ENCODE measurements around the gene MYO15B. TPM values are rescaled to one million over a fixed set of nuclear protein-coding genes. Genes with fewer than 3 reads are reported as not detected.

Gene MYO15B
- total RNA-seq, 1 experiment from 2014 or later: 30.3 TPM

DNA sequence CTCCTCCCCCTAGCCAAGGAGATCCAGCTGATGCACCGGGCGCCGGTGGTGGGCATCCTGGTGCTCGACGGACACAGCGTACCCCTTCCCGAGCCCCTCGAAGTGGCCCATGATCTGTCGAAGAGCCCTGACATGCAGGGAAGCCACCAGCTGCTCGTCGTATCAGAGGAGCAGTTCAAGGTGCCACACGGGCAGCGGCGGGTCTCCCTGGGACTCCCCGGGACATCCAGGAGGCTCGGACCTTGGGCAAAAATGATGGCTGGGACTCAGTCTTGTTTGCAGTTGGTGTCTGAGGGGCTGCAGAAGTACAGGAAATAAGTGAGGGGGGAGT, 15.8 kb upstream of the MYO15B start:
- RAD21 ChIA-PET (ENCODE audit: low non-redundant PET in 1 of 2, low total read pairs in 2 of 2, uncharacterized antibody in 2 of 2, unreplicated experiment in 2 of 2): interaction anchor here in 1 of 2 experiments (0.7 kb wide), 1 partner anchor 129 kb away, joined by 3 read pairs; no protein-coding TSS in a partner anchor
- Histone ChIP-seq H3K9me3 (ENCODE audit: control insufficient read depth in 1 of 2, insufficient read depth in 1 of 2, low read depth in 1 of 2, low read length in 2 of 2) (no peaks in the 10 kb centered on the region), H3K4me3 (replicated peaks in 1 of 2; ENCODE audit: low read depth in 1 of 2, low read length in 2 of 2) (no peak overlapping the region), H3K36me3 (ENCODE audit: control insufficient read depth in 1 of 2, insufficient read depth in 2 of 2, low read length in 2 of 2) (peaks cover 11 to 12% of the 10 kb centered on the region in 2 experiments; a peak in 3 of 4 replicates), H3K9ac (ENCODE audit: low read length) (no peak overlapping the region), H2AFZ (ENCODE audit: low read depth, low read length, poor library complexity, severe bottlenecking) (no peak overlapping the region), H4K20me1 (ENCODE audit: insufficient read depth) (no peaks in the 10 kb centered on the region), H3K79me2 (ENCODE audit: insufficient read depth, low read length) (no peaks in the 10 kb centered on the region), H3K27me3 (ENCODE audit: insufficient read depth, low read length) (no peaks in the 10 kb centered on the region), H3K27ac (ENCODE audit: low read depth, low read length) (no peak overlapping the region), H3K4me2 (ENCODE audit: low read length) (no peak overlapping the region), H3K9me2 (ENCODE audit: insufficient read depth) (no peaks in the 10 kb centered on the region), H3K4me1 (ENCODE audit: control insufficient read depth in 1 of 2, insufficient read depth in 2 of 2, low read length in 2 of 2) (no peaks in the 10 kb centered on the region)
- ATAC-seq (no peak), DNase-seq (ENCODE audit: low read depth, low spot score) (no peak)
- TF ChIP-seq TCF7L2 (IDR thresholded peaks at IDR 0.05; ENCODE audit: borderline replicate concordance, extremely low read depth, insufficient read depth, insufficient read length) (no peak), SRF (IDR thresholded peaks at IDR 0.05; ENCODE audit: low read depth) (no peak), FOSL1 (IDR thresholded peaks at IDR 0.05; ENCODE audit: low read depth) (no peak), SIN3A (IDR thresholded peaks at IDR 0.05; ENCODE audit: low read depth) (no peak), CBX3 (IDR thresholded peaks at IDR 0.05; ENCODE audit: low read depth) (no peak), POLR2A (IDR thresholded peaks at IDR 0.05; ENCODE audit: borderline replicate concordance, extremely low read depth, insufficient read depth, insufficient read length) (no peak), YY1 (IDR thresholded peaks at IDR 0.05; ENCODE audit: extremely low read depth, insufficient replicate concordance, low read depth, low read length) (no peak), EZH2phosphoT487 (IDR thresholded peaks at IDR 0.05; ENCODE audit: borderline replicate concordance) (no peak), EZH2 (IDR thresholded peaks at IDR 0.05) (no peak), ZFX (IDR thresholded peaks at IDR 0.05) (no peak), ELF1 (IDR thresholded peaks at IDR 0.05; ENCODE audit: borderline replicate concordance, low read depth) (no peak), JUND (IDR thresholded peaks at IDR 0.05) (no peak), SP1 (IDR thresholded peaks at IDR 0.05; ENCODE audit: low read depth) (no peak), RAD21 (IDR thresholded peaks at IDR 0.05; ENCODE audit: low read depth) (no peak), POLR2AphosphoS5 (IDR thresholded peaks at IDR 0.05; ENCODE audit: low read depth, low read length) (no peak), CEBPB (IDR thresholded peaks at IDR 0.05; ENCODE audit: low read depth) (no peak)
- TF ChIP-seq, protein P1, sequence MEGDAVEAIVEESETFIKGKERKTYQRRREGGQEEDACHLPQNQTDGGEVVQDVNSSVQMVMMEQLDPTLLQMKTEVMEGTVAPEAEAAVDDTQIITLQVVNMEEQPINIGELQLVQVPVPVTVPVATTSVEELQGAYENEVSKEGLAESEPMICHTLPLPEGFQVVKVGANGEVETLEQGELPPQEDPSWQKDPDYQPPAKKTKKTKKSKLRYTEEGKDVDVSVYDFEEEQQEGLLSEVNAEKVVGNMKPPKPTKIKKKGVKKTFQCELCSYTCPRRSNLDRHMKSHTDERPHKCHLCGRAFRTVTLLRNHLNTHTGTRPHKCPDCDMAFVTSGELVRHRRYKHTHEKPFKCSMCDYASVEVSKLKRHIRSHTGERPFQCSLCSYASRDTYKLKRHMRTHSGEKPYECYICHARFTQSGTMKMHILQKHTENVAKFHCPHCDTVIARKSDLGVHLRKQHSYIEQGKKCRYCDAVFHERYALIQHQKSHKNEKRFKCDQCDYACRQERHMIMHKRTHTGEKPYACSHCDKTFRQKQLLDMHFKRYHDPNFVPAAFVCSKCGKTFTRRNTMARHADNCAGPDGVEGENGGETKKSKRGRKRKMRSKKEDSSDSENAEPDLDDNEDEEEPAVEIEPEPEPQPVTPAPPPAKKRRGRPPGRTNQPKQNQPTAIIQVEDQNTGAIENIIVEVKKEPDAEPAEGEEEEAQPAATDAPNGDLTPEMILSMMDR (IDR thresholded peaks at IDR 0.05 in 2 of 3, conservative IDR thresholded peaks at IDR 0.05 in 1 of 3; ENCODE audit: borderline replicate concordance in 1 of 3, insufficient read depth in 1 of 3, low read depth in 2 of 3, low read length in 2 of 3): no peak
- TF ChIP-seq, protein P2, sequence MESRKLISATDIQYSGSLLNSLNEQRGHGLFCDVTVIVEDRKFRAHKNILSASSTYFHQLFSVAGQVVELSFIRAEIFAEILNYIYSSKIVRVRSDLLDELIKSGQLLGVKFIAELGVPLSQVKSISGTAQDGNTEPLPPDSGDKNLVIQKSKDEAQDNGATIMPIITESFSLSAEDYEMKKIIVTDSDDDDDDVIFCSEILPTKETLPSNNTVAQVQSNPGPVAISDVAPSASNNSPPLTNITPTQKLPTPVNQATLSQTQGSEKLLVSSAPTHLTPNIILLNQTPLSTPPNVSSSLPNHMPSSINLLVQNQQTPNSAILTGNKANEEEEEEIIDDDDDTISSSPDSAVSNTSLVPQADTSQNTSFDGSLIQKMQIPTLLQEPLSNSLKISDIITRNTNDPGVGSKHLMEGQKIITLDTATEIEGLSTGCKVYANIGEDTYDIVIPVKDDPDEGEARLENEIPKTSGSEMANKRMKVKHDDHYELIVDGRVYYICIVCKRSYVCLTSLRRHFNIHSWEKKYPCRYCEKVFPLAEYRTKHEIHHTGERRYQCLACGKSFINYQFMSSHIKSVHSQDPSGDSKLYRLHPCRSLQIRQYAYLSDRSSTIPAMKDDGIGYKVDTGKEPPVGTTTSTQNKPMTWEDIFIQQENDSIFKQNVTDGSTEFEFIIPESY (IDR thresholded peaks at IDR 0.05; ENCODE audit: extremely low read depth, insufficient replicate concordance, low read length): no peak
- TF ChIP-seq, protein P3, sequence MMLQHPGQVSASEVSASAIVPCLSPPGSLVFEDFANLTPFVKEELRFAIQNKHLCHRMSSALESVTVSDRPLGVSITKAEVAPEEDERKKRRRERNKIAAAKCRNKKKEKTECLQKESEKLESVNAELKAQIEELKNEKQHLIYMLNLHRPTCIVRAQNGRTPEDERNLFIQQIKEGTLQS (IDR thresholded peaks at IDR 0.05): no peak
- TF ChIP-seq, protein P4, sequence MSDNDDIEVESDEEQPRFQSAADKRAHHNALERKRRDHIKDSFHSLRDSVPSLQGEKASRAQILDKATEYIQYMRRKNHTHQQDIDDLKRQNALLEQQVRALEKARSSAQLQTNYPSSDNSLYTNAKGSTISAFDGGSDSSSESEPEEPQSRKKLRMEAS (IDR thresholded peaks at IDR 0.05): no peak
- POLR2A ChIA-PET: no interaction called here
- BruUV-seq (replicated peaks): no TSS peak
- CTCF ChIA-PET: no interaction called here
- intact Hi-C loops (cut with micrococcal nuclease): no loop called here

Data from HCT116 (cell line).